Prostate gland (tissue), 2 donors: ENCODE results near the gene OTX1. TPM values are rescaled to one million over a fixed set of nuclear protein-coding genes. Genes with fewer than 3 reads are reported as not detected.

Source experiments
- DNase-seq: peaks from one replicate; pipeline ENCODE4 v3.0.0-alpha.2; 2019; ENCODE audit warnings: low spot score
- H3K27ac ChIP-seq, 2 donors: fragments of 200-600 bp; sonication (generic); 2 replicates each; pipeline ENCODE4 v1.5.1; 2017 to 2019
- H3K27me3 ChIP-seq: fragments of 200-600 bp; sonication (generic); replicated peaks from 2 replicates; pipeline ENCODE4 v1.5.1; 2019; ENCODE audit not compliant: insufficient read depth
- H3K36me3 ChIP-seq, 2 donors: fragments of 200-600 bp; sonication (generic); 1 replicate in 1 of 2; 2 replicates in 1 of 2; pipeline versions ENCODE4 v1.5.1 to v1.8.1; 2017 to 2019
- H3K4me1 ChIP-seq: fragments of 200-600 bp; sonication (generic); replicated peaks from 2 replicates; pipeline ENCODE4 v1.5.1; 2019
- H3K4me3 ChIP-seq, 2 donors: fragments of 200-600 bp; sonication (generic); 2 replicates each; pipeline ENCODE4 v1.5.1; 2017 to 2019
- H3K9me3 ChIP-seq: fragments of 200-600 bp; sonication (generic); 2 replicates; pipeline ENCODE4 v1.5.1; 2017
- CTCF ChIP-seq, 4 experiments: fragments of 200-600 bp in 2 of 4; fragments of 450-650 bp in 2 of 4; sonication (generic) in 2 of 4; IDR thresholded peaks; 1 replicate in 3 of 4; 2 replicates in 1 of 4; pipeline ENCODE4 v1.5.1; 2016 to 2019; ENCODE audit warnings: antibody characterized with exemption in 4 of 4, mild to moderate bottlenecking in 2 of 4, moderate library complexity in 2 of 4
- POLR2A ChIP-seq: fragments of 450-650 bp; IDR thresholded peaks from one replicate; pipeline ENCODE4 v1.6.1; 2016; ENCODE audit warnings: antibody characterized with exemption, mild to moderate bottlenecking
- POLR2AphosphoS5 ChIP-seq: sonication (generic); formaldehyde crosslinking; IDR thresholded peaks from one replicate; pipeline ENCODE4 v1.6.1; 2017; ENCODE audit warnings: antibody characterized with exemption
- WGBS: methylation state at CpG from one replicate; pipeline ENCODE4 v1.1.5; 2018; 5-methylcytosine and 5-hydroxymethylcytosine counted together
- intact Hi-C: fragments of 100-400 bp; cut with DNase I; formaldehyde crosslinking; loops from one replicate; pipeline ENCODE4 v1.14.2; 2022
- total RNA-seq, 2 donors: library from RNA; depleted of rRNA; stranded (reverse); fragments of >200 nt; gene quantifications; one replicate each; pipeline ENCODE4 v1.1.0, GENCODE V29; 2016

Gene OTX1
- total RNA-seq, 2 donors from 2014 or later, result 2.0 to 2.2 TPM

- Histone ChIP-seq H3K9me3 (no peaks in the 10 kb centered on the region), H3K4me3 (no peak overlapping the region), H3K27me3 (no peaks in the 10 kb centered on the region), H3K4me1 (no peaks in the 10 kb centered on the region), H3K36me3 (no peaks in the 10 kb centered on the region), H3K27ac (no peak overlapping the region)
- no peak for DNase-seq
- intact Hi-C loops, result no loop called here
- WGBS, result 0% methylated on average over 1 of the region's 1 CpG
- TF ChIP-seq CTCF (IDR thresholded peaks at IDR 0.05) (no peak), POLR2AphosphoS5 (no peak), POLR2A (no peak)
Measured at GRCh38 chr2:63092857-63093256, 42.2 kb downstream of the OTX1 start.

- H3K4me3 ChIP-seq, result no peak overlapping the region
- H3K4me1 ChIP-seq, result no peaks in the 10 kb centered on the region
- TF ChIP-seq POLR2A, result no peak
- no peak for TF ChIP-seq CTCF (IDR thresholded peaks at IDR 0.05)
- TF ChIP-seq POLR2AphosphoS5, result no peak
- 69% methylated on average over 1 of the region's 1 CpG for WGBS
- no peaks in the 10 kb centered on the region for H3K36me3 ChIP-seq
- H3K9me3 ChIP-seq, result no peaks in the 10 kb centered on the region
- H3K27ac ChIP-seq, result no peak overlapping the region
- H3K27me3 ChIP-seq, result no peaks in the 10 kb centered on the region
- DNase-seq, result no peak
- intact Hi-C loops, result no loop called here
Measured at GRCh38 chr2:63093502-63093901, 42.9 kb downstream of the OTX1 start.

GRCh38 chr2:63096491-63096890 is 45.9 kb downstream of the OTX1 start:
- 37% methylated on average over 1 of the region's 1 CpG for WGBS
- no peaks in the 10 kb centered on the region for H3K36me3 ChIP-seq
- no peak overlapping the region for H3K4me3 ChIP-seq
- no peaks in the 10 kb centered on the region for H3K9me3 ChIP-seq
- H3K27me3 ChIP-seq, result no peaks in the 10 kb centered on the region
- intact Hi-C loops, result no loop called here
- no peaks in the 10 kb centered on the region for H3K4me1 ChIP-seq
- TF ChIP-seq POLR2AphosphoS5 (no peak), POLR2A (no peak), CTCF (IDR thresholded peaks at IDR 0.05) (no peak)
- H3K27ac ChIP-seq, result no peak overlapping the region
- no peak for DNase-seq

GRCh38 chr2:63099032-63099431 is 48.4 kb downstream of the OTX1 start:
- no peaks in the 10 kb centered on the region for H3K4me1 ChIP-seq
- no peak overlapping the region for H3K4me3 ChIP-seq
- TF ChIP-seq POLR2AphosphoS5 (no peak), CTCF (IDR thresholded peaks at IDR 0.05) (no peak), POLR2A (no peak)
- WGBS, result 88% methylated on average over 1 of the region's 1 CpG
- no peak for DNase-seq
- intact Hi-C loops, result no loop called here
- H3K9me3 ChIP-seq, result no peaks in the 10 kb centered on the region
- H3K36me3 ChIP-seq, result no peaks in the 10 kb centered on the region
- H3K27me3 ChIP-seq, result no peaks in the 10 kb centered on the region
- no peak overlapping the region for H3K27ac ChIP-seq

- DNase-seq, result no peak
- Histone ChIP-seq H3K4me1 (no peaks in the 10 kb centered on the region), H3K9me3 (no peaks in the 10 kb centered on the region), H3K36me3 (no peaks in the 10 kb centered on the region), H3K4me3 (no peak overlapping the region), H3K27me3 (no peaks in the 10 kb centered on the region), H3K27ac (no peak overlapping the region)
- TF ChIP-seq CTCF (IDR thresholded peaks at IDR 0.05) (no peak), POLR2A (no peak), POLR2AphosphoS5 (no peak)
- 93% methylated on average over 2 of the region's 2 CpGs for WGBS
- intact Hi-C loops, result no loop called here
Measured at GRCh38 chr2:63101954-63102353, 51.3 kb downstream of the OTX1 start.
